ENCODE results near the gene FBXO11. TPM values are rescaled to one million over a fixed set of nuclear protein-coding genes. Genes with fewer than 3 reads are reported as not detected.

The FBXO11 gene
- total RNA-seq, 1 experiment from 2014 or later = 43.8 TPM

DNA sequence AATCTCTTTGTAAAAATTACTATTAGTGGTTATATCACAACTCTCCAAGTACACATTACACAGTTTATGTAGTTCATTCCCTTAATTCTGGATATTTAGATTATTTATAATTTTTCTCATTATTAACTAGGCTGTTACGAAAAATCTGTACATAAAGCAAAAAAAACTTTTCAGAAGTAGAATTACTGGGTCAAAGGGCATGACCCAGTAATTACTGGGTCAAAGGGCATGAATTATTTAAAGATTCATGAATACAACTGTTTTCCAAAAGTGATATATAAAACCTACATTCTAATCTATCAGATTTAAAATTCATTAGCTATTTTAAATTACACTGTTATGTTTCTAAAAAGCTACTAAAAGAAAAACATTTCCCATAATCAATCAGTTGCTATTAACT is 68.0 kb downstream of the FBXO11 start:
- CTCF ChIA-PET = no interaction called here

DNA sequence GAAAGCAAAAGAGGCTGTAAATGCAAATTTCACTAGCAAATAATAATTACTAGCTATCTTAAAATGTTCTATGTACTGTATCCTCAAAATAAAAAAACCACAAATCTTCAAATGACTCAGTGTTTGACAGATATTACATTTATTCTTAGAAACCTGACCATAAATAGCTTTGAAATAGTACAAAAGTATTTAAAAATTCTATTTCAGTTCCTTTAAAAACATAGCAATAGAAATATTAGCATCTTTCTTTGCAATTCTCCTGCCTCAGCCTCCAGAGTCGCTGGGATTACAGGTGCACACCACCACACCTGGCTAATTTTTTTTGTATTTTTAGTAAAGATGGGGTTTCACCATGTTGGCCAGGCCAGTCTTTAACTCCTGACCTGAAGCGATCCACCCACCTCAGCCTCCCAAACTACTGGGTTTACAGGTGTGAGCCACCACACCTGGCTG is 72.8 kb downstream of the FBXO11 start:
- DNase-seq (ENCODE audit: low spot score) (no peak), ATAC-seq (no peak)
- Mint-ChIP-seq H3K4me1 (no peaks in the 10 kb centered on the region), H3K27ac (no peak overlapping the region), H3K27me3 (ENCODE audit: low read depth) (no peaks in the 10 kb centered on the region), H3K9me3 (no peaks in the 10 kb centered on the region), H3K36me3 (peaks cover 52% of the 10 kb centered on the region), H3K4me3 (no peak overlapping the region)
- ChIA-PET CTCF (no interaction called here), POLR2A (interaction anchor here (0.6 kb wide), 1 partner anchor 49 kb away, joined by 3 read pairs; no protein-coding TSS in a partner anchor)
- no peak for TF ChIP-seq ZNF423 (CRISPR knock-in tag; IDR thresholded peaks at IDR 0.05)
- TF ChIP-seq ARID4B (CRISPR knock-in tag; IDR thresholded peaks at IDR 0.05; ENCODE audit: borderline replicate concordance) = no peak
- TF ChIP-seq JAZF1 (CRISPR knock-in tag; IDR thresholded peaks at IDR 0.05) = no peak
- no peak for TF ChIP-seq E2F4 (CRISPR knock-in tag; IDR thresholded peaks at IDR 0.05; ENCODE audit: borderline replicate concordance, low read depth)
- TF ChIP-seq TCF7 (CRISPR knock-in tag; IDR thresholded peaks at IDR 0.05; ENCODE audit: low read depth) = no peak
- TF ChIP-seq ZNF317 (CRISPR knock-in tag; IDR thresholded peaks at IDR 0.05; ENCODE audit: borderline replicate concordance, low read depth) = no peak
- no peak for TF ChIP-seq PRRX2 (CRISPR knock-in tag; IDR thresholded peaks at IDR 0.05)
- TF ChIP-seq TEAD4 (CRISPR knock-in tag; IDR thresholded peaks at IDR 0.05) = no peak
- TF ChIP-seq CREB1 (CRISPR knock-in tag; IDR thresholded peaks at IDR 0.05) = no peak
- no peak for TF ChIP-seq CREM (CRISPR knock-in tag; IDR thresholded peaks at IDR 0.05)
- TF ChIP-seq OVOL2 (CRISPR knock-in tag; IDR thresholded peaks at IDR 0.05; ENCODE audit: borderline replicate concordance) = no peak
- no peak for TF ChIP-seq ATF1 (CRISPR knock-in tag; IDR thresholded peaks at IDR 0.05)
- no peak for TF ChIP-seq NR1H2 (CRISPR knock-in tag; IDR thresholded peaks at IDR 0.05)
- TF ChIP-seq IRF2 (CRISPR knock-in tag; IDR thresholded peaks at IDR 0.05; ENCODE audit: borderline replicate concordance, low read depth) = no peak

More for the DNA sequence above, 68.0 kb downstream of the FBXO11 start:
- no peaks in the 10 kb centered on the region for H3K9me3 Mint-ChIP-seq
- no peaks in the 10 kb centered on the region for H3K27me3 Mint-ChIP-seq (ENCODE audit: low read depth)
- no peak for DNase-seq (ENCODE audit: low spot score)
- POLR2A ChIA-PET = interaction anchor here (0.6 kb wide), 1 partner anchor 543 kb away, joined by 3 read pairs; no protein-coding TSS in a partner anchor
- TF ChIP-seq NFATC4 (CRISPR knock-in tag; IDR thresholded peaks at IDR 0.05) (no peak), AFF4 (CRISPR knock-in tag; IDR thresholded peaks at IDR 0.05; ENCODE audit: borderline replicate concordance) (no peak), SOX15 (CRISPR knock-in tag; IDR thresholded peaks at IDR 0.05) (no peak), GABPB1 (CRISPR knock-in tag; IDR thresholded peaks at IDR 0.05) (no peak), TP53 (CRISPR knock-in tag; IDR thresholded peaks at IDR 0.05) (no peak)
- TF ChIP-seq, protein P1, sequence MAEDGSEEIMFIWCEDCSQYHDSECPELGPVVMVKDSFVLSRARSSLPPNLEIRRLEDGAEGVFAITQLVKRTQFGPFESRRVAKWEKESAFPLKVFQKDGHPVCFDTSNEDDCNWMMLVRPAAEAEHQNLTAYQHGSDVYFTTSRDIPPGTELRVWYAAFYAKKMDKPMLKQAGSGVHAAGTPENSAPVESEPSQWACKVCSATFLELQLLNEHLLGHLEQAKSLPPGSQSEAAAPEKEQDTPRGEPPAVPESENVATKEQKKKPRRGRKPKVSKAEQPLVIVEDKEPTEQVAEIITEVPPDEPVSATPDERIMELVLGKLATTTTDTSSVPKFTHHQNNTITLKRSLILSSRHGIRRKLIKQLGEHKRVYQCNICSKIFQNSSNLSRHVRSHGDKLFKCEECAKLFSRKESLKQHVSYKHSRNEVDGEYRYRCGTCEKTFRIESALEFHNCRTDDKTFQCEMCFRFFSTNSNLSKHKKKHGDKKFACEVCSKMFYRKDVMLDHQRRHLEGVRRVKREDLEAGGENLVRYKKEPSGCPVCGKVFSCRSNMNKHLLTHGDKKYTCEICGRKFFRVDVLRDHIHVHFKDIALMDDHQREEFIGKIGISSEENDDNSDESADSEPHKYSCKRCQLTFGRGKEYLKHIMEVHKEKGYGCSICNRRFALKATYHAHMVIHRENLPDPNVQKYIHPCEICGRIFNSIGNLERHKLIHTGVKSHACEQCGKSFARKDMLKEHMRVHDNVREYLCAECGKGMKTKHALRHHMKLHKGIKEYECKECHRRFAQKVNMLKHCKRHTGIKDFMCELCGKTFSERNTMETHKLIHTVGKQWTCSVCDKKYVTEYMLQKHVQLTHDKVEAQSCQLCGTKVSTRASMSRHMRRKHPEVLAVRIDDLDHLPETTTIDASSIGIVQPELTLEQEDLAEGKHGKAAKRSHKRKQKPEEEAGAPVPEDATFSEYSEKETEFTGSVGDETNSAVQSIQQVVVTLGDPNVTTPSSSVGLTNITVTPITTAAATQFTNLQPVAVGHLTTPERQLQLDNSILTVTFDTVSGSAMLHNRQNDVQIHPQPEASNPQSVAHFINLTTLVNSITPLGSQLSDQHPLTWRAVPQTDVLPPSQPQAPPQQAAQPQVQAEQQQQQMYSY (CRISPR knock-in tag; IDR thresholded peaks at IDR 0.05) = no peak
- H3K27ac Mint-ChIP-seq = no peak overlapping the region
- no peak overlapping the region for H3K4me3 Mint-ChIP-seq
- ATAC-seq = no peak
- H3K4me1 Mint-ChIP-seq = no peaks in the 10 kb centered on the region
- peaks cover 45% of the 10 kb centered on the region for H3K36me3 Mint-ChIP-seq
